ENCODE data around the gene SPACA7. TPM values are rescaled to one million over a fixed set of nuclear protein-coding genes. Genes with fewer than 3 reads are reported as not detected.
A peak's percentile ranks its signal among the peaks of the same experiment; 100 is the strongest.

The SPACA7 gene
- total RNA-seq, 1 experiment from 2014 or later = not detected

DNA sequence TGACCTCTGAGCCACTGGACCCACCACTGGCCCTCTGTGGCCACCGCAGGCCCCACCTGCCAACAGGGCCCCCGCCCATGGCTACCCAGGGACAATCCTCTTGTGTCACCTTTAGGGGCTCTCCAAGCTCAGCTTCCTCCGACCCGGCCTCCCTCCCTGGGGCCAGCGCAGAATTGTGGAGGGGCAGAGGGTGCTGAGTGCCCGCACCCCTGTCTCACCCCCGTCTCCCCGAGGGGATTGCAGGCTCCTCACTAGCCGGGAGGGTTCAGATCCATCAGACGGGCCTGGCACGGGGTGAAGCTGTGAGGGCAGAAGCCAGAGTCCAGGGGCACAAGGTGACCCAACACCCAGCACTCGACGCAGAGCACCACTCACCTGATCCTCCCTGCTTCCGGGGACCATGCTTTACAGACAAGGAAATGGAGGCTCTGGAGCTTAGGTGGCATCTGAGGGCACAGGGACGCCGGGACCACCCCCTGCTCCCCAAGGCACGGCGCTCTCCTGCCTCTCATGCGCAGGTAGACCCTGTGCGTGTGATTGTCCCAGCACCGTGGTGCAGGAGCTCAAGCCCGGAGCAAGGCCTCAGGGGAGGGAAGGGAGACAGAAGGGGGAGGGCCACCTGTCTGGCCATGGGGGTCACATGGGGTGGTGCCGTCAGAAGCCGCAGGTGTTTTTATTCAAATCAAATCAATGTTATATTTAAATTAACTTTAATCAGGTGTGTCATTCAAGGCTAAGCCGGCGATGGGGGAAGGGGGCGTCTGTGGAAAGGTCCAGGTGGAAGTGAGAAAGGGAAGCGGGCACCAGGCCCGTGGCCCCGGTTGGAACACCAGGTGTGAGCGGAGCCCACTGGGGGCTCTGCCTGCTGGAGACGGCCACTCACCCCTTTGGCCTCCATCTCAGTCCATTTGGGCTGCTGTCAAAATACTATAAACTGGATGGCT, 21.6 kb upstream of the SPACA7 start:
- H3K9me3 Mint-ChIP-seq = peaks cover 4% of the 10 kb centered on the region in 2 experiments; a peak in 2 of 5 replicates
- no peak overlapping the region for H2AFZ ChIP-seq (ENCODE audit: low read length)
- H4K91ac ChIP-seq (ENCODE audit: insufficient read length, low read depth, low read length) = no peak overlapping the region
- peaks cover 40 to 41% of the 10 kb centered on the region in 2 experiments for H3K4me1 Mint-ChIP-seq
- no peaks in the 10 kb centered on the region for H3K79me2 ChIP-seq (ENCODE audit: insufficient read depth, low read length)
- H3K18ac ChIP-seq (ENCODE audit: insufficient read length, low read depth, low read length) = no peak overlapping the region
- no peaks in the 10 kb centered on the region for H3K9me3 ChIP-seq (ENCODE audit: control insufficient read depth, low read depth, low read length)
- H3K23me2 ChIP-seq (ENCODE audit: insufficient read length, low read depth, low read length, poor library complexity, severe bottlenecking) = no peaks in the 10 kb centered on the region
- no CpG with 5 or more reads among the region's 32 CpGs for WGBS (ENCODE audit: extremely low coverage, insufficient read length, low lambda C conversion rate)
- no peak overlapping the region for H3T11ph ChIP-seq (ENCODE audit: low read length)
- H3K4me2 ChIP-seq (ENCODE audit: insufficient read depth, insufficient read length, low read length) = no peak overlapping the region
- H3K4me3 Mint-ChIP-seq = no peak overlapping the region
- H3K27ac ChIP-seq (ENCODE audit: insufficient read length, low read depth, low read length) = no peak overlapping the region
- H4K8ac ChIP-seq (replicated peaks; ENCODE audit: insufficient read length, low read depth, low read length) = no peak overlapping the region
- H3K27ac Mint-ChIP-seq = no peak overlapping the region
- H3K23ac ChIP-seq (ENCODE audit: insufficient read length, low read depth, low read length) = no peak overlapping the region
- H2BK5ac ChIP-seq (ENCODE audit: insufficient read length, low read length) = no peak overlapping the region
- H3K79me1 ChIP-seq (ENCODE audit: insufficient read depth, low read depth, low read length, poor library complexity, severe bottlenecking) = no peaks in the 10 kb centered on the region
- peak overlapping the region; percentile 25; the same call in 1 of the 2 replicates for H3K14ac ChIP-seq (ENCODE audit: insufficient read depth, low read length)
- no peak overlapping the region for H3K56ac ChIP-seq (ENCODE audit: insufficient read length, low read depth, low read length)
- no peak overlapping the region for H3K4ac ChIP-seq (ENCODE audit: low read depth, low read length)
- no peaks in the 10 kb centered on the region for H3K4me1 ChIP-seq (ENCODE audit: insufficient read depth, low read length)
- no peak overlapping the region for H2BK15ac ChIP-seq (ENCODE audit: low read depth, low read length)
- H3K9ac ChIP-seq (ENCODE audit: extremely low read depth, insufficient read length, low read length) = no peak overlapping the region
- H2BK12ac ChIP-seq (ENCODE audit: insufficient read length, low read depth, low read length) = no peak overlapping the region
- TF ChIP-seq, protein P1, sequence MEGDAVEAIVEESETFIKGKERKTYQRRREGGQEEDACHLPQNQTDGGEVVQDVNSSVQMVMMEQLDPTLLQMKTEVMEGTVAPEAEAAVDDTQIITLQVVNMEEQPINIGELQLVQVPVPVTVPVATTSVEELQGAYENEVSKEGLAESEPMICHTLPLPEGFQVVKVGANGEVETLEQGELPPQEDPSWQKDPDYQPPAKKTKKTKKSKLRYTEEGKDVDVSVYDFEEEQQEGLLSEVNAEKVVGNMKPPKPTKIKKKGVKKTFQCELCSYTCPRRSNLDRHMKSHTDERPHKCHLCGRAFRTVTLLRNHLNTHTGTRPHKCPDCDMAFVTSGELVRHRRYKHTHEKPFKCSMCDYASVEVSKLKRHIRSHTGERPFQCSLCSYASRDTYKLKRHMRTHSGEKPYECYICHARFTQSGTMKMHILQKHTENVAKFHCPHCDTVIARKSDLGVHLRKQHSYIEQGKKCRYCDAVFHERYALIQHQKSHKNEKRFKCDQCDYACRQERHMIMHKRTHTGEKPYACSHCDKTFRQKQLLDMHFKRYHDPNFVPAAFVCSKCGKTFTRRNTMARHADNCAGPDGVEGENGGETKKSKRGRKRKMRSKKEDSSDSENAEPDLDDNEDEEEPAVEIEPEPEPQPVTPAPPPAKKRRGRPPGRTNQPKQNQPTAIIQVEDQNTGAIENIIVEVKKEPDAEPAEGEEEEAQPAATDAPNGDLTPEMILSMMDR (conservative IDR thresholded peaks at IDR 0.05) = no peak
- H3K27me3 ChIP-seq (ENCODE audit: insufficient read depth, low read length) = no peaks in the 10 kb centered on the region
- H2AK5ac ChIP-seq (ENCODE audit: insufficient read length, low read length) = no peak overlapping the region
- H2BK120ac ChIP-seq (ENCODE audit: low read depth, low read length, poor library complexity, severe bottlenecking) = no peak overlapping the region
- peaks cover 36% of the 10 kb centered on the region for H3K27me3 Mint-ChIP-seq (ENCODE audit: low read depth)
- no peaks in the 10 kb centered on the region; a peak in 1 of 7 replicates for H3K36me3 Mint-ChIP-seq (ENCODE audit: insufficient read depth in 1 of 3, low read depth in 3 of 3)
- H4K20me1 ChIP-seq (ENCODE audit: control insufficient read depth, insufficient read depth, insufficient read length) = no peaks in the 10 kb centered on the region
- DNase-seq = no peak
- H4K5ac ChIP-seq (ENCODE audit: insufficient read length, low read depth, low read length) = no peak overlapping the region
- H2BK20ac ChIP-seq (ENCODE audit: low read depth, low read length, poor library complexity, severe bottlenecking) = no peak overlapping the region
